Stomach (tissue), 4 donors: ENCODE data around the gene ZDHHC17.

ENCODE experiments used
- POLR2AphosphoS5 ChIP-seq, 3 donors: sonication (generic); formaldehyde crosslinking; IDR thresholded peaks; one replicate each; pipeline ENCODE4 v1.6.1; 2016; ENCODE audit warnings: antibody characterized with exemption in 3 of 3
- TF ChIP-seq, protein P1 (sequence below), 7 experiments: fragments of 450-650 bp in 4 of 7; fragments of 200-600 bp in 3 of 7; sonication (generic) in 3 of 7; IDR thresholded peaks; one replicate each; pipeline ENCODE4 v1.5.1; 2016 to 2019; ENCODE audit warnings: antibody characterized with exemption in 7 of 7, control low read depth in 2 of 7, mild to moderate bottlenecking in 1 of 7

- TF ChIP-seq, protein P1, sequence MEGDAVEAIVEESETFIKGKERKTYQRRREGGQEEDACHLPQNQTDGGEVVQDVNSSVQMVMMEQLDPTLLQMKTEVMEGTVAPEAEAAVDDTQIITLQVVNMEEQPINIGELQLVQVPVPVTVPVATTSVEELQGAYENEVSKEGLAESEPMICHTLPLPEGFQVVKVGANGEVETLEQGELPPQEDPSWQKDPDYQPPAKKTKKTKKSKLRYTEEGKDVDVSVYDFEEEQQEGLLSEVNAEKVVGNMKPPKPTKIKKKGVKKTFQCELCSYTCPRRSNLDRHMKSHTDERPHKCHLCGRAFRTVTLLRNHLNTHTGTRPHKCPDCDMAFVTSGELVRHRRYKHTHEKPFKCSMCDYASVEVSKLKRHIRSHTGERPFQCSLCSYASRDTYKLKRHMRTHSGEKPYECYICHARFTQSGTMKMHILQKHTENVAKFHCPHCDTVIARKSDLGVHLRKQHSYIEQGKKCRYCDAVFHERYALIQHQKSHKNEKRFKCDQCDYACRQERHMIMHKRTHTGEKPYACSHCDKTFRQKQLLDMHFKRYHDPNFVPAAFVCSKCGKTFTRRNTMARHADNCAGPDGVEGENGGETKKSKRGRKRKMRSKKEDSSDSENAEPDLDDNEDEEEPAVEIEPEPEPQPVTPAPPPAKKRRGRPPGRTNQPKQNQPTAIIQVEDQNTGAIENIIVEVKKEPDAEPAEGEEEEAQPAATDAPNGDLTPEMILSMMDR (IDR thresholded peaks at IDR 0.05): no peak
- TF ChIP-seq POLR2AphosphoS5 (IDR thresholded peaks at IDR 0.05): no peak
These were observed 40.6 kb downstream of the ZDHHC17 start for GRCh38 chr12:76804435-76804976.
